CD14-positive monocyte (primary cell): ENCODE results near the gene CLDN20. TPM values are rescaled to one million over a fixed set of nuclear protein-coding genes. Genes with fewer than 3 reads are reported as not detected.

Source experiments
- DNase-seq, 3 donors: peaks; one replicate each; pipeline ENCODE4 v3.0.0-alpha.2; 2011 to 2022
- H2AFZ ChIP-seq: 2 replicates; pipeline ENCODE4 v1.6.0; 2012; ENCODE audit warnings: mild to moderate bottlenecking, low read depth, low read length, inconsistent platforms; ENCODE audit not compliant: insufficient read depth, poor library complexity, severe bottlenecking
- H3K27ac ChIP-seq, 2 donors: 1 replicate in 1 of 2; 2 replicates in 1 of 2; pipeline ENCODE4 v1.5.1; 2012 to 2013; ENCODE audit warnings: low read length in 2 of 2, control low read depth in 1 of 2, inconsistent platforms in 1 of 2, low read depth in 1 of 2, mild to moderate bottlenecking in 1 of 2
- H3K27me3 ChIP-seq, 2 donors: one replicate each; pipeline versions ENCODE4 v1.6.0 to v1.6.1; 2011 to 2013; ENCODE audit warnings: low read length in 2 of 2; ENCODE audit not compliant: control insufficient read depth in 2 of 2, insufficient read depth in 2 of 2
- H3K36me3 ChIP-seq, 2 donors: replicated peaks in 1 of 2; 1 replicate in 1 of 2; 2 replicates in 1 of 2; pipeline versions ENCODE4 v1.5.1 to v1.6.1; 2012 to 2013; ENCODE audit warnings: low read length in 2 of 2, control low read depth in 1 of 2, inconsistent platforms in 1 of 2, mild to moderate bottlenecking in 1 of 2; ENCODE audit not compliant: insufficient read depth in 2 of 2, control insufficient read depth in 1 of 2
- H3K4me1 ChIP-seq, 2 donors: 1 replicate in 1 of 2; 2 replicates in 1 of 2; pipeline versions ENCODE4 v1.5.1 to v1.6.1; 2012 to 2013; ENCODE audit warnings: low read length in 2 of 2, control low read depth in 1 of 2, inconsistent platforms in 1 of 2, mild to moderate bottlenecking in 1 of 2, moderate library complexity in 1 of 2; ENCODE audit not compliant: insufficient read depth in 2 of 2, control insufficient read depth in 1 of 2
- H3K4me2 ChIP-seq: replicated peaks from 2 replicates; pipeline ENCODE3; 2012; ENCODE audit warnings: low read length, moderate library complexity, mild to moderate bottlenecking; ENCODE audit not compliant: poor library complexity, severe bottlenecking; ENCODE audit errors: extremely low read depth
- H3K4me3 ChIP-seq, 3 experiments: fragments of 200-600 bp in 1 of 3; sonication (generic) in 1 of 3; replicated peaks in 1 of 3; 1 replicate in 2 of 3; 2 replicates in 1 of 3; pipeline ENCODE4 v1.5.1; 2011 to 2013; ENCODE audit warnings: low read length in 3 of 3, mild to moderate bottlenecking in 3 of 3, control low read depth in 2 of 3, low read depth in 2 of 3, inconsistent platforms in 1 of 3, moderate library complexity in 1 of 3
- H3K79me2 ChIP-seq: 2 replicates; pipeline ENCODE4 v1.6.0; 2012; ENCODE audit warnings: mild to moderate bottlenecking, control low read depth, inconsistent platforms, low read length, moderate library complexity; ENCODE audit not compliant: insufficient read depth
- H3K9ac ChIP-seq: 2 replicates; pipeline ENCODE4 v1.6.0; 2017; ENCODE audit warnings: low read length, mild to moderate bottlenecking; ENCODE audit not compliant: insufficient read depth, poor library complexity, severe bottlenecking
- H3K9me3 ChIP-seq, 2 donors: replicated peaks in 1 of 2; 1 replicate in 1 of 2; 2 replicates in 1 of 2; pipeline versions ENCODE4 v1.5.1 to v1.6.1; 2012 to 2013; ENCODE audit warnings: low read length in 2 of 2, control low read depth in 1 of 2; ENCODE audit not compliant: control insufficient read depth in 1 of 2, insufficient read depth in 1 of 2
- H4K20me1 ChIP-seq: 2 replicates; pipeline ENCODE4 v1.6.0; 2012; ENCODE audit warnings: mild to moderate bottlenecking, low read length, control low read depth, moderate library complexity; ENCODE audit not compliant: insufficient read depth
- H3K27ac Mint-ChIP-seq, 7 donors: one replicate each; pipeline ENCODE4 v1.8.0; 2020; ENCODE audit warnings: mild to moderate bottlenecking in 7 of 7, mixed read lengths in 7 of 7, moderate library complexity in 6 of 7, inconsistent platforms in 2 of 7
- H3K27me3 Mint-ChIP-seq, 3 donors: one replicate each; pipeline ENCODE4 v1.8.0; 2021 to 2022; ENCODE audit warnings: low read depth in 3 of 3, mild to moderate bottlenecking in 3 of 3, mixed read lengths in 3 of 3, moderate library complexity in 3 of 3, inconsistent platforms in 1 of 3
- H3K36me3 Mint-ChIP-seq, 2 donors: one replicate each; pipeline ENCODE4 v1.8.0; 2020; ENCODE audit warnings: mixed read lengths in 2 of 2, inconsistent platforms in 1 of 2, mild to moderate bottlenecking in 1 of 2
- H3K4me1 Mint-ChIP-seq: one replicate; pipeline ENCODE4 v1.8.0; 2020; ENCODE audit warnings: mild to moderate bottlenecking, mixed read lengths
- H3K4me3 Mint-ChIP-seq, 2 donors: one replicate each; pipeline ENCODE4 v1.8.0; 2020; ENCODE audit warnings: mild to moderate bottlenecking in 2 of 2, mixed read lengths in 2 of 2, moderate library complexity in 1 of 2
- H3K9me3 Mint-ChIP-seq, 7 donors: one replicate each; pipeline ENCODE4 v1.8.0; 2020 to 2022; ENCODE audit warnings: mixed read lengths in 7 of 7, mild to moderate bottlenecking in 6 of 7, moderate library complexity in 6 of 7, inconsistent platforms in 2 of 7
- CTCF ChIP-seq: fragments of 200-600 bp; IDR thresholded peaks from one replicate; pipeline ENCODE4 v1.8.0; 2022; ENCODE audit warnings: antibody characterized with exemption, mild to moderate bottlenecking
- WGBS: methylation state at CpG from one replicate; pipeline ENCODE4 v1.1.5; 2013; ENCODE audit warnings: missing lambda C conversion rate; ENCODE audit not compliant: insufficient coverage; 5-methylcytosine and 5-hydroxymethylcytosine counted together
- intact Hi-C, 2 donors: fragments of 100-400 bp; cut with micrococcal nuclease; formaldehyde crosslinking; loops; one replicate each; pipeline versions ENCODE4 v1.15.0 to v1.15.1; 2023
- polyA plus RNA-seq, 3 donors: library from polyadenylated mRNA; depleted of rRNA in 1 of 3; unstranded in 2 of 3; stranded (reverse) in 1 of 3; fragments of 300-500 nt in 2 of 3; fragments of >200 nt in 1 of 3; fragmentation: Illumina TruSeq in 2 of 3; gene quantifications; 1 replicate in 2 of 3; 2 replicates in 1 of 3; pipeline ENCODE4 v1.2.3, GENCODE V29; 2012 to 2021

Gene CLDN20
- polyA plus RNA-seq, 3 donors, result not detected

- H3K27me3 Mint-ChIP-seq, result no peaks in the 10 kb centered on the region
- intact Hi-C loops, result loop anchor here (5.0 to 10.0 kb wide), 2 partner anchors 88 to 1714 kb away; no protein-coding TSS in a partner anchor
- H3K36me3 Mint-ChIP-seq, result peaks cover 24 to 35% of the 10 kb centered on the region in 2 donors
- no peaks in the 10 kb centered on the region for H4K20me1 ChIP-seq
- H3K4me1 ChIP-seq, result peaks cover 15 to 23% of the 10 kb centered on the region in 2 donors
- H3K9me3 ChIP-seq, result no peaks in the 10 kb centered on the region
- H3K27ac ChIP-seq, result no peak overlapping the region
- no peak overlapping the region for H3K4me3 ChIP-seq
- no CpG with 5 or more reads among the region's 2 CpGs for WGBS
- H3K9ac ChIP-seq, result no peak overlapping the region
- peaks cover 4 to 34% of the 10 kb centered on the region in 2 donors for H3K36me3 ChIP-seq
- H2AFZ ChIP-seq, result no peak overlapping the region
- H3K79me2 ChIP-seq, result peaks cover 11% of the 10 kb centered on the region
- no peak for TF ChIP-seq CTCF
- H3K4me2 ChIP-seq, result no peak overlapping the region
- H3K9me3 Mint-ChIP-seq, result no peaks in the 10 kb centered on the region
- DNase-seq, result no peak
- H3K4me1 Mint-ChIP-seq, result peaks cover 16% of the 10 kb centered on the region
- no peak overlapping the region for H3K4me3 Mint-ChIP-seq
- no peak overlapping the region for H3K27ac Mint-ChIP-seq
- H3K27me3 ChIP-seq, result no peaks in the 10 kb centered on the region
Measured at GRCh38 chr6:155310596-155310995, 46.8 kb downstream of the CLDN20 start.

GRCh38 chr6:155311086-155311485, 47.3 kb downstream of the CLDN20 start:
- no peak overlapping the region for H2AFZ ChIP-seq
- peaks cover 17 to 23% of the 10 kb centered on the region in 2 donors for H3K4me1 ChIP-seq
- peaks cover 16% of the 10 kb centered on the region for H3K4me1 Mint-ChIP-seq
- peaks cover 11% of the 10 kb centered on the region for H3K79me2 ChIP-seq
- H3K4me3 ChIP-seq, result no peak overlapping the region
- no peak overlapping the region for H3K4me3 Mint-ChIP-seq
- H3K4me2 ChIP-seq, result no peak overlapping the region
- H3K36me3 Mint-ChIP-seq, result peaks cover 24 to 31% of the 10 kb centered on the region in 2 donors
- H3K36me3 ChIP-seq, result peaks cover 4 to 32% of the 10 kb centered on the region in 2 donors
- no peaks in the 10 kb centered on the region for H4K20me1 ChIP-seq
- intact Hi-C loops, result loop anchor here (5.0 to 10.0 kb wide), 2 partner anchors 89 to 1714 kb away; no protein-coding TSS in a partner anchor
- H3K9me3 Mint-ChIP-seq, result no peaks in the 10 kb centered on the region
- no peak for DNase-seq
- no peaks in the 10 kb centered on the region for H3K27me3 ChIP-seq
- no peak overlapping the region for H3K27ac Mint-ChIP-seq
- no peaks in the 10 kb centered on the region for H3K27me3 Mint-ChIP-seq
- 80% methylated on average over 1 of the region's 6 CpGs for WGBS
- no peak overlapping the region for H3K9ac ChIP-seq
- TF ChIP-seq CTCF, result no peak
- no peaks in the 10 kb centered on the region for H3K9me3 ChIP-seq
- no peak overlapping the region for H3K27ac ChIP-seq
